DMS114 treated with DMSO at 0.1 percent for 48 hours (cell line): ENCODE data around the gene C1QTNF2.

Experiments used
- DNase-seq: peaks from one replicate; lab custom pipeline; 2025; ENCODE audit not compliant: unreplicated experiment; lab: John Stamatoyannopoulos, UW

The C1QTNF2 gene

GRCh38 chr5:160369990-160370712, at the start of gene C1QTNF2:
C1QTNF2 (minus strand) TSS chr5:160370626; CDS start chr5:160355011, 15,615 bp downstream.
- DNase-seq, result peak; percentile 16

- DNase-seq, result no peak
Measured at GRCh38 chr5:160420331-160420610, 49.8 kb upstream of the C1QTNF2 start.

DNA sequence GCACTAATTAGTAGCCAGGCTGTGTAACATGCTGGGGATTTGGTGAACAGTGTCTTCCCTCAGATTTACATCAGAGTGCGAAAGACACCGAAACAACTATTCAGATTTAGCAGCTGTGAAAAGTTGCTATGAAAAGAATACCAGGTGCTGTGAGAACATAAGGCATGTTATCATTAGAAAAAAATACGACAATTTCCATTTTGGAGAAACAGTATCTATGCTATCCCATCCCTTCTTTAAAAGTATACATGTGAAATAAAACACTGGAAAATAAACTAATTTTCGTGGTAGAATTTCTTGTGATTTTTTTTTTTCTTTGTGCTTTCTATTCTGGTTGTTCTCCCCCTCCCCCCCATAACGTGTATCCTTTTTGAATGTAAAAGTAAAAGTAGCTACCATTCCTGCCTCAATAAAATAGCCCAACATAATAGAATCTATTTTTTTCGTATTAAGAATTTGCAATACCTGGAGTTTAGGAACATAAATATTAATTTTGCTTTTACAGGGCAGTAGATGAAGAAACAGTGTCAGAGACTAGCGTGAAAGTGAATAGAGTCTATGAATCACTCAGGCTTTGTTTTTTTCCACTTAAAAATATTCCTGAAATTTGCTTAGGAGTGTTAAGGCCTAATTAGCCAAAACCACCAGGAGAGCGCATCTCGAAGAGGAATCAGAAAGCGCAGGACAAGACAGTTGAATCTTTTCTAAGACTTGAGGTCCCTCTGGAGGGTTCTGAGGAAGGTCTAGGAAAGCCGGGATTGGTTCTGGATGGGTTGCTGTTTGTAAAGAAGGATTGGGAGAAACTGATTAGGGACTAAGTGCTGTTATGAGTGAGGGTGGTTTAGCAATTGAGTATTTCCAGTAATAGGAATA, 49.3 kb upstream of the C1QTNF2 start:
- no peak for DNase-seq

GRCh38 chr5:160418561-160419457, 48.4 kb upstream of the C1QTNF2 start, which contains the start of gene SLU7:
SLU7 (minus strand) TSS chr5:160419081; CDS start chr5:160415294, 3,787 bp downstream.
- DNase-seq, result peak; percentile 95

DNA sequence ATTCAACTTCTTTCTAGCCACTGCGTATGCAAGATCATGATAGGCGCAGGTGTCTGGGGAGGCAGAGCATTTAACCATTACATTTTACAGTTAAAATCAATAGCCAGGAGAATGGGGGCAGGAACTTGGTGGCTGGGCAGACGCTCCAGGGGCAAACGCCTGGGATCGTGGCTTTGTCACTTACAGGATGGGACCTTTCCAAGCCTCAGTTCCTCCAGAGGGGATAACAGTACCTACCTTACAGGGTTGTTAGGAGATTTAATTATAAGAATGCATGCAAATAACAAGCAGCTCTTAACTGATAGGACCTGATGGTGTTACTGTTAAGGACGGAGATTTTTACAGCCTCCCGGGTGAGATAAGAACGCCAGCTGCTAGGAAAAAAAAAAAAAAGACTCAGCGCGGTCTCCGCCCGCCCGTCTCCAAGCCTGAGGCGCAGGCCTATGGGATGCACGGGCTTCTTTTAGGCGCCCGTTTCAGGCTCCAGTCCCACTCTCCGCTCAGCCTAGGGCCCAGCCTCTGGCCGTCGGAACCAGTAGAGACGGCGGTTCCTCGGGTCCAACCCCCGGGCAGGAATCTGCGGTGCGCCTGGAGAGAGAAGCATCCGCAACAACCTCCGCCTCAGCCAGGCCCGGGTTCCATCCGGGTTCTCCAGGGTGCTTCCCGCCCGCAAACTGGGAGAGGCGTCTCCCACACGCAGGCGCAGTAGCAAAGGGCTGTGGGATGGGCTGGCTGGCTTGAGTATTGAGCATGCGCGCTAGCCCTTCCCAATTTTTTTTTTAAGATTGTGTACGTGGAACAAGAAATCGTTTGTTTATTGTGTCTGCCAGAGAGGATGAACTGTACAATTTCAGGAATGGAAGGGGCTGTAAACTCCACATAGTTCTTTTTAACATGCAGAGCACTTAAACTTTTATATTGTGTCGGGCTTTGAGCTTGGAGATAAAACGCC, 29.3 kb upstream of the C1QTNF2 start, which contains the start of gene FAM200C:
TSS of gene FAM200C (minus strand) at position 653 of the 952 bp plus-strand sequence. CDS start 4,564 bp downstream, outside the sequence.
- DNase-seq, result peak; percentile 94

DNA sequence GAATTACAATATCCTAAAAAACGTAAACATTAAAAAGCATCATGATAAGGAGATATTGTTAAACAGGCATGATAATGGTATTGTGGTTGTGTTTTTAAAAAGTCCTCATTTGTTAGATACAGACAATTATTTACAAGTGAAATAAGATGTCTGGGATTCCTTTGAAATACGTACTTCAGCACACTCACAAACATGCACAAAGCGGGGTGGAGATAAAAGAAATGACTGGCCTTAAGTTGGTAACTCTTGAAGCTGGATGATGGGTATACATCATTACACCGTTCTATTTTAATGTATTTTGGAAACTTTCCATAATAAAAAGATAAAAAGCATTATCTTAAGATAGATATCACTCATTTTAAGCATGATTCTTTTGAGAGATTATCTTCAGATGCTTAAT, 28.4 kb upstream of the C1QTNF2 start:
- no peak for DNase-seq

DNA sequence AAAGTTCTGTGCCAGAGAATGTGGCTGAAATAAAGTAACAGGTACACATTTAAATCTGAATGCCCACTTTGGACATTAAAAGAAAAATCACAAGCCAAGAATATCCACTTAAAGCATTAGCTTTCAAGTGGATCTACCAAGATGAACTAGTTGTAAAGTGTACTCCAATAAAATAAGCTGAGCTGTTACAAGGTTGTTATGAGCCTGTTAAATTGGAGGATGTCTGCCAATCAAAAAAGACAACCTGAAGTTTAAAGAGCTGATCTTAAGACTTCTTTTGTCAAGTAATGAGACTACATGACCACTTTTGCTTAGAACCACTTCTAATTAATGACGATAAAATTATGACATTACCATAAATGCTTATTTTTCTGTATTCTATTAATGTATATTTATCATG, 27.1 kb upstream of the C1QTNF2 start:
- DNase-seq, result no peak

GRCh38 chr5:160395111-160395510, 24.7 kb upstream of the C1QTNF2 start:
- DNase-seq, result no peak

GRCh38 chr5:160390787-160391696, 20.6 kb upstream of the C1QTNF2 start:
- DNase-seq, result peak; percentile 34

GRCh38 chr5:160387445-160387844, 17.0 kb upstream of the C1QTNF2 start:
- DNase-seq, result no peak

DNA sequence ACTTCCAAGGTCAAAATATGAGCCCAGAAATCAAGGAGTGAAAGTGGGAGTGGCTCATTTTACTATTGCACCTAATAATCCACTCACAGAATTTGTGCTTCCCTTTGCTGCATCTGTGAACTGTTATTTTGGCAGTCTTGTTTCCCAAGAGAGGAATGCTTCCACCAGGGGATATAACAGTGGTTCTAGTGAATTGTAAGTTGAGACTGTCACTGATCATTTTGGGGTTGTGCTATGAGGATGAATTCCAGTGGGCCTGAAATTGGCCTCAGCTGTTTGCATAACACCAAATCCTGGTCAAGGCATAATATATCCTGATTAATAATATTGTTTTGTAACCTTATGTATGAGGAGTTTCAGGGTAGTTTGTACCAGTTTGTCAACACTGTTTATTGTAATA, 15.1 kb upstream of the C1QTNF2 start:
- DNase-seq, result no peak

- no peak for DNase-seq
Measured at GRCh38 chr5:160384681-160385080, 14.3 kb upstream of the C1QTNF2 start.

DNA sequence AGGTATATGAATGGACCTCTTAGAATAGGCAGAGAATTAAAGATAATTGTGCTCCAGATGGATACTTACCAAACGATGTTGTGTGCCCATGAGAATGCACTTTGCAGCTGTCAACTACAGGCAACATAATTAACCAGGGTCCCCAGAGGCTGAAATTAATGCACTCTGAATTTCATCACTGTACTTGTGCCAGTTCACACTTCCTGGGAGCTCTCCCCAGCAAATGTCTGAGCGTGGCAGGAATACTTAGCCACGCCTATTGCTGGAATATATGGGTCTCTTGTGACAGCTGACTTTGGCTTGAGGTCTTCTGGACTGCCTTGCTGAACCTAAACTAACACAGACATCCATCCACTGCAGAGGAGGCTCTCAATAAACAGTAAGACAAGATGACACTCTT, 11.9 kb upstream of the C1QTNF2 start:
- DNase-seq, result no peak

DNA sequence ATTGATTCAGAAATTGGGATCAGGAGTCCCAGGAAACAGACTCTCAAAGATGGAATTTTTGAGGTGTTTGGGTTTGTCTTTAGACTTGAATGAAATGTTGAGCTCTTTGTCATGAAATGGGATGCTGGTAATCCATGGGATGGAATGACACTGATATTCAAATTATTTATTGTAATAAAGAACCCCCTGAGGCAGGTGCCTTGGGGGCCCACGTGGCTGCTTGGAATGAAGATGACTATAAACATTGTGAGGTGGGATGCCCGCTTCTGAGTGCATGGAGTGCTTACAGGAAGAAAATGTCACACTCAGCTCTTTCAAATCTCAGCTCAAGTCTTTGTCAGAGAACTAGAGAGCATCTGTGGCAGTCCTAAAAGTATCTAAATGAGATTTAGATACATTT, 9.6 kb upstream of the C1QTNF2 start:
- no peak for DNase-seq

DNA sequence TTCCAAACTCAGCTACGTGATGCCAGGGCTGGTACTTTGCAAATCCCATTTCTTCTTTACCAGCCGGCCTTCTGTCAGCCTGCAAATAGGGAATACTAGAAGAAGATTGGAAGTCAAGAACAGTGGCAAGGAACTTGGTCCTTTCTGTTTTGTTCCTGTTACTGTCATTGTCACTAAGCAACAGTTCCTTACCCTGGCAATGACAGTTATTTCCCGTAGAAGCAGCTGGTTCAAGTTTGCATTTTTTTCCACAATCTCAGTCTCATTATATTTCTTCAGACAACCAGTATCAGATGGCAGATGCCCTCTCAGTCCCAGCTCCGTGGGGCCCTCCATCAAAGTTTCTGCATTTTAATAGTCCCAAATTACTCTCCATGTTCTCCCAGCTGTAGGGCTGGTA, 9.1 kb upstream of the C1QTNF2 start:
- DNase-seq, result no peak

- no peak for DNase-seq
Measured at GRCh38 chr5:160378330-160378729, 7.9 kb upstream of the C1QTNF2 start.

DNA sequence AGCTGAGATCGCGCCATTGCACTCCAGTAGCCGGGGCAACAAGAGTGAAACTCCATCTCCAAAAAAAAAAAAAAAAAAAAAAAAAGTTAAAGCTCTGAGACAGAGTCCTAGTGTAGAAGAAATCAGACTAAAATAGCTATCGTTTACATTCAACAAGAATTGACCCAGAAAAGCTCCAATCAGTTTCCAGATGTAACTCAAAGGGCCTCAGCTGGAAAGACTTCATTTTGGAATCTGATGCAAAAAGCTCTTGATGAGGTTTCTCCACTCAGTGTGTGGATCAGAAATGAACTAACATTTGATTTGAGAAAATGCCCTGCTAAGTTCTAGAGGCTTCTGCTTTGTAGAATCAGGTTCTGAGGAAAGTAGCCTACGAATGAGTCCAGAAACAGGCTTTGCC, 7.2 kb upstream of the C1QTNF2 start:
- DNase-seq, result no peak

GRCh38 chr5:160376416-160376815, 6.0 kb upstream of the C1QTNF2 start:
- DNase-seq, result no peak

DNA sequence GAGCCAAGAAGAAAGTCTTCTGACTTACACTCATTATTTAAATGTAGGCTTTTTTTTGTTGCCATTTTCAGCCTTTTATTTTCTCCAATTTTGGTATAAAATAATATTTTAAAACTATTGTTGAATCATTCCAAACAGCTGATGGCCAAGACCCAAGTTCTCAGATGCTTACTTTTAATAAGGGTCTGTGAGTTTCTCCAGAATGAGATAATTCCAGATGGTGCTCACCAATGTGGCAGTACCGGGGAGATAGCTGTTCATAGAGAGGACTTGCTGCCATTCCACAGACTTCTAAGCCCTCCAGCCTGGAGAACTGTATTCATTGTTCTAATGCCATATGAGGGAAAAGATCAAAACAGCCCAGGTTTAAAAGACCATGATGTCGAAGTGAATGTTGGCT, 5.3 kb upstream of the C1QTNF2 start:
- DNase-seq, result no peak
